ENCODE results near the gene RIMKLB. TPM values are rescaled to one million over a fixed set of nuclear protein-coding genes. Genes with fewer than 3 reads are reported as not detected.
A peak's percentile ranks its signal among the peaks of the same experiment; 100 is the strongest.

Gene RIMKLB
- polyA plus RNA-seq, 2 of the 4 experiments (the other 2 are of a cell fraction): 21.0 to 43.8 TPM

- POLR2A ChIA-PET: no interaction called here
- no peak overlapping the region for H3K4me3 ChIP-seq
- no peak overlapping the region for H3K27ac ChIP-seq
- ATAC-seq: no peak
- no peaks in the 10 kb centered on the region for H3K9me3 ChIP-seq
- TF ChIP-seq CBX8 (IDR thresholded peaks at IDR 0.05): no peak
- no peak for FAIRE-seq
- no peak overlapping the region for H3K4me2 ChIP-seq
- DNase-seq (ENCODE audit: low read depth in 1 of 2, low spot score in 1 of 2): no peak
- no peaks in the 10 kb centered on the region for H3K4me1 ChIP-seq
- 89% methylated on average over 4 of the region's 4 CpGs for WGBS (ENCODE audit: missing lambda C conversion rate)
- CTCF ChIA-PET: interaction anchor here (1.5 to 1.6 kb wide), 2 partner anchors 10 to 111 kb away, joined by 3 to 5 read pairs; no protein-coding TSS in a partner anchor
Measured at GRCh38 chr12:8779281-8779680, 81.5 kb downstream of the RIMKLB start.

- FAIRE-seq: no peak
- Histone ChIP-seq H3K4me3 (no peak overlapping the region), H3K4me1 (no peaks in the 10 kb centered on the region), H3K4me2 (no peak overlapping the region), H3K27ac (no peak overlapping the region), H3K9me3 (no peaks in the 10 kb centered on the region)
- peak; percentile 50 to 58; a peak in 4 of 6 replicates for ATAC-seq
- TF ChIP-seq E2F6 (IDR thresholded peaks at IDR 0.05; ENCODE audit: borderline replicate concordance, low read depth) (no peak), EHF (CRISPR knock-in tag; IDR thresholded peaks at IDR 0.05) (no peak), NR3C1 (IDR thresholded peaks at IDR 0.05) (no peak), NPAS2 (CRISPR knock-in tag; IDR thresholded peaks at IDR 0.05; ENCODE audit: borderline replicate concordance) (no peak), ZFP36 (IDR thresholded peaks at IDR 0.05; ENCODE audit: borderline replicate concordance, partially characterized antibody) (no peak), PHF8 (IDR thresholded peaks at IDR 0.05; ENCODE audit: borderline replicate concordance, low read depth) (no peak), ATOH8 (CRISPR knock-in tag; IDR thresholded peaks at IDR 0.05; ENCODE audit: low read depth) (no peak), CHD4 (IDR thresholded peaks at IDR 0.05; ENCODE audit: borderline replicate concordance) (no peak), MYC (IDR thresholded peaks at IDR 0.05; ENCODE audit: borderline replicate concordance, low read length) (no peak), HOXA7 (CRISPR knock-in tag; IDR thresholded peaks at IDR 0.05) (no peak), ZC3H11A (IDR thresholded peaks at IDR 0.05) (no peak), HDAC2 (IDR thresholded peaks at IDR 0.05) (no peak), SREBF2 (IDR thresholded peaks at IDR 0.05) (no peak), HMGXB4 (CRISPR knock-in tag; IDR thresholded peaks at IDR 0.05; ENCODE audit: borderline replicate concordance) (no peak), RNF2 (IDR thresholded peaks at IDR 0.05; ENCODE audit: borderline replicate concordance, low read depth) (no peak), HEYL (CRISPR knock-in tag; IDR thresholded peaks at IDR 0.05) (no peak), RARB (CRISPR knock-in tag; IDR thresholded peaks at IDR 0.05) (no peak)
- POLR2A ChIA-PET: no interaction called here
- CTCF ChIA-PET: interaction anchor here (0.6 to 1.6 kb wide), 4 partner anchors 107 to 176 kb away, joined by 3 to 5 read pairs (median 4); no protein-coding TSS in a partner anchor
- DNase-seq (ENCODE audit: low read depth in 1 of 2, low spot score in 1 of 2): no peak
- WGBS (ENCODE audit: missing lambda C conversion rate): 82% methylated on average over 2 of the region's 2 CpGs
Measured at GRCh38 chr12:8779862-8780261, 82.1 kb downstream of the RIMKLB start.

- WGBS (ENCODE audit: missing lambda C conversion rate): 34% methylated on average over 1 of the region's 1 CpG
- ATAC-seq: peak; percentile 85 to 87
- CTCF ChIA-PET: interaction anchor here (0.6 to 1.6 kb wide), 4 partner anchors 107 to 175 kb away, joined by 3 to 5 read pairs (median 4); no protein-coding TSS in a partner anchor
- Histone ChIP-seq H3K9me3 (no peaks in the 10 kb centered on the region), H3K4me1 (no peaks in the 10 kb centered on the region), H3K27ac (no peak overlapping the region), H3K4me3 (no peak overlapping the region), H3K4me2 (no peak overlapping the region)
- FAIRE-seq: peak; percentile 76
- TF ChIP-seq HOXB13 (CRISPR knock-in tag; IDR thresholded peaks at IDR 0.05; ENCODE audit: low read depth) (no peak), FOSL2 (IDR thresholded peaks at IDR 0.05) (no peak), FOSL2 (CRISPR knock-in tag; IDR thresholded peaks at IDR 0.05) (no peak), RAD21 (conservative IDR thresholded peaks at IDR 0.05 in 1 of 2, IDR thresholded peaks at IDR 0.05 in 1 of 2) (peak; percentile 39 to 50; a peak in 3 of 5 replicates), CTCF (IDR thresholded peaks at IDR 0.05) (peak; percentile 30; the same call in 1 of the 3 replicates), MYC (IDR thresholded peaks at IDR 0.05; ENCODE audit: borderline replicate concordance, low read length) (no peak), GATA3 (IDR thresholded peaks at IDR 0.05; ENCODE audit: borderline replicate concordance) (no peak), SMC3 (IDR thresholded peaks at IDR 0.05) (peak; percentile 39; the same call in 2 of the 3 replicates)
- POLR2A ChIA-PET: no interaction called here
- DNase-seq (ENCODE audit: low read depth in 1 of 2, low spot score in 1 of 2): peak; percentile 21 to 58
Measured at GRCh38 chr12:8780389-8780788, 82.6 kb downstream of the RIMKLB start.

Measured in A549 (cell line).